OCI-LY1 (cell line): ENCODE data around the gene MNX1.

Experiments used
- EZH2 ChIP-seq: fragments of 200-600 bp; sonication (generic), shearing (Covaris generic); IDR thresholded peaks from 2 replicates; pipeline ENCODE4 v1.8.0; 2017; ENCODE audit warnings: borderline replicate concordance, mixed run types, mild to moderate bottlenecking, antibody characterized with exemption, low read length, moderate library complexity, mixed read lengths
- TF ChIP-seq, protein P1 (sequence below): fragments of 200-600 bp; sonication (generic), shearing (Covaris generic); IDR thresholded peaks from 2 replicates; pipeline ENCODE4 v1.5.1; 2017; ENCODE audit warnings: mild to moderate bottlenecking, antibody characterized with exemption, low read length, moderate library complexity, mixed read lengths

DNA sequence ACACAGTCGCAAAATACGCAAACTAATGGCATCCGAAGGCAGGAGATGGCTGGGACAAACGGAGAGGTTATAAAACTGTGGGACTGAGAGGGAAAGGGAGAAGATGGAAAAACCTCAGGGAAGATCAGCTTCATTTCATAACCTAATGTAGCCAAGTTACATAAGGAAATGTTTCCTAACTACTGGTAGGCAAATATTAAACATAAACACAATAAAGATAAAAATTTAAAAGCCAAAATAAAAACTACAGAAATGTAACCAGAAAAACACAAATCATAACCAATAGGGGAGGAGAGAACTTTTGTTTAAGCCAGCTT lies 13.1 kb upstream of the MNX1 start:
- TF ChIP-seq, protein P1, sequence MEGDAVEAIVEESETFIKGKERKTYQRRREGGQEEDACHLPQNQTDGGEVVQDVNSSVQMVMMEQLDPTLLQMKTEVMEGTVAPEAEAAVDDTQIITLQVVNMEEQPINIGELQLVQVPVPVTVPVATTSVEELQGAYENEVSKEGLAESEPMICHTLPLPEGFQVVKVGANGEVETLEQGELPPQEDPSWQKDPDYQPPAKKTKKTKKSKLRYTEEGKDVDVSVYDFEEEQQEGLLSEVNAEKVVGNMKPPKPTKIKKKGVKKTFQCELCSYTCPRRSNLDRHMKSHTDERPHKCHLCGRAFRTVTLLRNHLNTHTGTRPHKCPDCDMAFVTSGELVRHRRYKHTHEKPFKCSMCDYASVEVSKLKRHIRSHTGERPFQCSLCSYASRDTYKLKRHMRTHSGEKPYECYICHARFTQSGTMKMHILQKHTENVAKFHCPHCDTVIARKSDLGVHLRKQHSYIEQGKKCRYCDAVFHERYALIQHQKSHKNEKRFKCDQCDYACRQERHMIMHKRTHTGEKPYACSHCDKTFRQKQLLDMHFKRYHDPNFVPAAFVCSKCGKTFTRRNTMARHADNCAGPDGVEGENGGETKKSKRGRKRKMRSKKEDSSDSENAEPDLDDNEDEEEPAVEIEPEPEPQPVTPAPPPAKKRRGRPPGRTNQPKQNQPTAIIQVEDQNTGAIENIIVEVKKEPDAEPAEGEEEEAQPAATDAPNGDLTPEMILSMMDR, result no peak
- TF ChIP-seq EZH2, result no peak
